AG04449 (cell line): ENCODE data around the gene ZFPL1.
A peak's percentile ranks its signal among the peaks of the same experiment; 100 is the strongest.

Experiments used
- CTCF ChIA-PET: fragments of 350-600 bp; formaldehyde crosslinking; extraction: SDS; loops from one replicate; lab custom pipeline; 2021; ENCODE audit warnings: antibody characterized with exemption; lab: Yijun Ruan, JAX
- POLR2A ChIA-PET: fragments of 400-600, 350-600 bp; formaldehyde crosslinking; extraction: SDS; loops from one replicate; lab custom pipeline; 2020; ENCODE audit warnings: antibody characterized with exemption, inconsistent platforms; lab: Yijun Ruan, JAX
- DNase-seq: peaks from one replicate; pipeline ENCODE4 v3.0.0-alpha.2; 2010; ENCODE audit warnings: low read depth, low spot score
- H3K4me3 ChIP-seq: 2 replicates; pipeline ENCODE4 v1.5.1; 2011; ENCODE audit warnings: low read depth, mild to moderate bottlenecking, control low read depth, low read length
- TF ChIP-seq, protein P1 (sequence below): IDR thresholded peaks from one replicate; pipeline ENCODE4 v1.5.1; 2011; ENCODE audit warnings: mild to moderate bottlenecking, moderate library complexity, low read length, control low read depth, inconsistent platforms; ENCODE audit not compliant: insufficient read depth; ENCODE audit errors: missing control alignments

Gene ZFPL1

DNA sequence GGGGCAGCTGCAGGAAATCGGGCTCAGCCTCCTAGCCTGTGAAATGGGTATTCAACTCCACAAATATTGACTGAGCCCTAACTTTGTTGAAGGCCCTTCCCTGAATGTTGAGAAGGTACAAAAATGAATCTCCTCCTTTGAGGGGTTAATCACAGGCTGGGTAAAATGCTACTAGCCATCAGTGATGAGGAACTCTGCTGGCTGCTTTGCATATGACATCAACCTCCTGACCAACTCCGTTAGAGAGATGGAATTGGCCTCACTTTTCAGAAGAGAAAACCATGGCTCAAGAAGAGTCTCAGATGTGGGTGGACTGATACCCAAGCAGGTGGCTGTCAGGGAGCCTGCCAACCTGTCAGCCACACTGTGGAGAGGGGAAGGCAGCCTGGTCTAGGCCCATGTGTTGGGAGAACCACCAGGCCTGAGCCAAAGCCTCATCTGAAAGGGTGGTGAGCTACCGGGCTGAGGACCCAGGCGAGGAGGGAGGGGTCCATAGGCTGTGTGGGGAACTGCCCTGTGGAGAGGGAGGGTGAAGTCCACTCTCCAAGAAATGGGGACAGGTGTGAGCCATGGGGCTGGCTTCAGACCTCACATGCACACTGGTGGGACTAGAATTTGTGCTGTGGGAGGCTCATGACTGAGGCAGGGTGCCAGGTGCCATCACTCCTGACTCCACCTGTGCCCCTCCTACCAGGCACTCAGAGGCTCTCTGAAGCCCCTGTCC, 12.0 kb upstream of the ZFPL1 start:
- CTCF ChIA-PET: no interaction called here
- no peak for DNase-seq
- no peak overlapping the region for H3K4me3 ChIP-seq
- POLR2A ChIA-PET: no interaction called here
- TF ChIP-seq, protein P1, sequence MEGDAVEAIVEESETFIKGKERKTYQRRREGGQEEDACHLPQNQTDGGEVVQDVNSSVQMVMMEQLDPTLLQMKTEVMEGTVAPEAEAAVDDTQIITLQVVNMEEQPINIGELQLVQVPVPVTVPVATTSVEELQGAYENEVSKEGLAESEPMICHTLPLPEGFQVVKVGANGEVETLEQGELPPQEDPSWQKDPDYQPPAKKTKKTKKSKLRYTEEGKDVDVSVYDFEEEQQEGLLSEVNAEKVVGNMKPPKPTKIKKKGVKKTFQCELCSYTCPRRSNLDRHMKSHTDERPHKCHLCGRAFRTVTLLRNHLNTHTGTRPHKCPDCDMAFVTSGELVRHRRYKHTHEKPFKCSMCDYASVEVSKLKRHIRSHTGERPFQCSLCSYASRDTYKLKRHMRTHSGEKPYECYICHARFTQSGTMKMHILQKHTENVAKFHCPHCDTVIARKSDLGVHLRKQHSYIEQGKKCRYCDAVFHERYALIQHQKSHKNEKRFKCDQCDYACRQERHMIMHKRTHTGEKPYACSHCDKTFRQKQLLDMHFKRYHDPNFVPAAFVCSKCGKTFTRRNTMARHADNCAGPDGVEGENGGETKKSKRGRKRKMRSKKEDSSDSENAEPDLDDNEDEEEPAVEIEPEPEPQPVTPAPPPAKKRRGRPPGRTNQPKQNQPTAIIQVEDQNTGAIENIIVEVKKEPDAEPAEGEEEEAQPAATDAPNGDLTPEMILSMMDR: no peak

GRCh38 chr11:65072631-65072966, 11.4 kb upstream of the ZFPL1 start:
- DNase-seq: no peak
- POLR2A ChIA-PET: no interaction called here
- CTCF ChIA-PET: no interaction called here
- H3K4me3 ChIP-seq: no peak overlapping the region
- TF ChIP-seq, protein P1: no peak

- H3K4me3 ChIP-seq: no peak overlapping the region
- ChIA-PET CTCF (interaction anchor here (0.8 to 2.0 kb wide), 4 partner anchors 14 to 63 kb away, joined by 3 to 5 read pairs (median 4); partner anchors contain the start of gene ARL2), POLR2A (no interaction called here)
- TF ChIP-seq, protein P1: no peak
- no peak for DNase-seq
Measured at GRCh38 chr11:65077451-65077850, 6.6 kb upstream of the ZFPL1 start.

GRCh38 chr11:65078151-65078550, 5.9 kb upstream of the ZFPL1 start:
- H3K4me3 ChIP-seq: no peak overlapping the region
- POLR2A ChIA-PET: no interaction called here
- no peak for DNase-seq
- CTCF ChIA-PET: interaction anchor here (1.5 to 1.6 kb wide), 2 partner anchors 21 to 64 kb away, joined by 3 to 5 read pairs; partner anchors contain the start of gene ARL2
- TF ChIP-seq, protein P1: peak; percentile 54

DNA sequence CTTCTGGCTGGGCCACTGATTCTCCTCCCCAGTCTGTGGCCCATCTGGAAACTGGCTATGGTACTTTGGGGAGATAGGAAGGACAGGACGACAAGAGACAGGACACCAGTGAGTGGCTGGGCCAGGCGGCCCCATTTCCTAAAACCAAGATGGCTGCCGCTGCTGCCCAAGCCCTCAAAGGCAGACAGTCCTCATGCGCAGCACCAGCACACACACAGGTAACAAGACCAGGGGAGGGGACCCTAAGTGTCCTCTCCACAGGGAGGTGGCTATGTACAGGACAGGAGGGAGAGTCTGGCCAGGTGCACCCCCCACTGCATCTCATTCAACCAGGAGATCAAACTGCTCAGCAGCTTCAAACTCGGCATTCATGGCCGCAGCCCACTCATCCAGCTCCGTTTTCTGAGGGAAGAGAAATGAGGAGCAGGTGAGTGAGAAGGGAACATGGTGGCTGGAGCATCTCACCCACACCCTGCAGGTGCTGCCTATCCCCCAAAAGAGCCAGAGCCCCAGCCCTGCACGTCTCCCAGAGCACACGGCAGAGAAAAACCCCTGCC, 5.2 kb upstream of the ZFPL1 start:
- DNase-seq: no peak
- no peak overlapping the region for H3K4me3 ChIP-seq
- ChIA-PET CTCF (interaction anchor here (1.0 to 1.5 kb wide), 3 partner anchors 24 to 65 kb away, joined by 3 to 5 read pairs (median 5); partner anchors contain the start of gene ARL2), POLR2A (no interaction called here)
- TF ChIP-seq, protein P1: no peak

- no peak for DNase-seq
- peak overlapping the region; percentile 97 for H3K4me3 ChIP-seq
- ChIA-PET CTCF (interaction anchor here (1.1 to 2.5 kb wide), 3 partner anchors 12 to 69 kb away, joined by 4 to 12 read pairs (median 7); partner anchors contain the start of gene ARL2), POLR2A (interaction anchor here (1.4 kb wide), 1 partner anchor 12 kb away, joined by 4 read pairs; no protein-coding TSS in a partner anchor)
- TF ChIP-seq, protein P1: no peak
Measured at GRCh38 chr11:65083134-65083833, 738 bp upstream of the ZFPL1 start.
